ENCODE measurements around the gene PPP2R3B. TPM values are rescaled to one million over a fixed set of nuclear protein-coding genes. Genes with fewer than 3 reads are reported as not detected.
"Not testable (repeated sequence)": the region's sequence is repeated elsewhere in the genome, so short reads cannot be mapped to it uniquely, and the experiment has no call there.

PPP2R3B gene
- total RNA-seq, 1 donor from 2014 or later: 16.3 TPM

DNA sequence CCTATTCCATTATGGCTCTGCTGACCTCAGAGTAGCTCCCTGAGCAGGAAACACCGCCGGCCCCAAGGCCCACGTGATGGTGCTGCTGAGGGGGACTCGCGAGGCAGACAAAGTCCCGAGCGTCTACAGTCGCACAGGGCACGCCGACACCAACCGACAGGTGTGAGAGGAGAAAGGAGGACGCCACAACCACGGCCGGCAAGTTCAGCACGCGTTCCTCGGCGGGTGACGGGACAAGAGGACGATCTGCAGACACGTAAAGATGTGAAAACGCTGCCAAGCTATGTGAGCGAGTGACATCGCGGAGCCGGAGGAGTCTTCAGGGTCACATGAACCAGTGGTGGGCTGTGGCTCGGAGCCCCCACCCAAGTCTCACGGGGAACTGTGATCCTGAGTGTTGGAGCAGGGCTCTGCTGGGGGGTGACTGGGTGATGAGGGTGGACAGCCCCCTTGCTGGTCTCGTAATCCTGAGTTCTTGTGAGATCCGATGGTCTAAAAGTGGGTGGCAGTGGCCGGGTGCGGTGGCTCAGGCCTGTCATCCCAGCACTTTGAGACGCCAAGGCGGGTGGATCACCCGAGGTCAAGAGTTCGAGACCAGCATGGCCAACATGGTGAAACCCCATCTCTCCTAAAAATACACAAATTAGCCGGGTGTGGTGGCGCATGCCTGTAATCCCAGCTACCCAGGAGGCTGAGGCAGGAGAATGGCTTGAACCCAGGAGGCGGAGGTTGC lies 34.0 kb downstream of the PPP2R3B start:
- no peak for DNase-seq

DNA sequence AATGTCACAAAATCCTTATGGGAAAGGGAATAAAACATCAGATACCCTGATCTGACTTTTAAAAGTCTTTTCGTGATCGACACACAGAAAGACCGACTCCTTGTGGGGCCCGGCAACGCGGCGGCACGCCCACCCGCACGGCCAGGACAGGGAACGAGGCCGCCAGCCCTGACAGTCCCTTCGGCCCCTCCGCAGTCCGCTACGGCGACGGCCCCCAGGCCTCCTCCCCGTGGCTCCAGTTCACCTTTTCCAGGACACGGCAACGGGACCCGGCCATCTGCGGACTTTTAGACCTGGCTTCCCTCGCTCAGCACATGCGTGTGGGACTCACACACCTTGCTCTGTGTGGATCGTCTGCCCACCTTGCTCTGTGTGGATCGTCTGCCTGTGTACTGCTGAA lies 34.5 kb downstream of the PPP2R3B start:
- no peak for DNase-seq

DNA sequence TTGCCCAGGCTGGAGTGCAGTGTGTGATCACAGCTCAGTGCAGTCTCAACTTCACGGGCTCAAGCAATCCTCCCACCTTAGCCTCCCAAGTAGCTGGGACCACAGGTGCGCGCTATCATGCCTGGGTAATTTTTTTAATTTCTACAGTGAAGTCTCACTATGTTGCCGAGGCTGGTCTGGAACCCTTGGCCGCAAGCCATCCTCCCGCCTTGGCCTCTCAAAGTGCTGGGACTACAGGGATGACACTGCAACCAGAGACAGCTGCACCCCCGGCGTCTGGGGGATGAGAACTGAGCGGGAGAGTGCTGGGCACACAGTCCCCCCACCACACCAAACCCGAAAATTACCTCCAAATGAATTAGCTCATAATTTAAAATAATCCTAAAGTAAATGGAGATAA lies 35.0 kb downstream of the PPP2R3B start:
- no peak for DNase-seq

DNA sequence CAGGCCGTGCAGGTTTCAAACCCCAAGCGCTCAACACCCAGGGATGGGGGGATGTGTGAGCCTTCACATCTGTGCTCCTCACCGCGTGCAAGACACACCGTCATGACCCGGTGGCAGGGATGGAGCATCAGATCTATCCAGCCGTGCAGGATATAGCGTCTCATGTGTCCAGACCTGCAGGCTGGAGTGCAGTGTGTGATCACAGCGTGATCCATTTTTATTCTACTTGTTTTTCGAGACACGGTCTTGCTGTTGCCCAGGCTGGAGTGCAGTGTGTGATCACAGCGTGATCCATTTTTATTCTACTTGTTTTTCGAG lies 35.4 kb downstream of the PPP2R3B start:
- DNase-seq: not testable (repeated sequence)

DNA sequence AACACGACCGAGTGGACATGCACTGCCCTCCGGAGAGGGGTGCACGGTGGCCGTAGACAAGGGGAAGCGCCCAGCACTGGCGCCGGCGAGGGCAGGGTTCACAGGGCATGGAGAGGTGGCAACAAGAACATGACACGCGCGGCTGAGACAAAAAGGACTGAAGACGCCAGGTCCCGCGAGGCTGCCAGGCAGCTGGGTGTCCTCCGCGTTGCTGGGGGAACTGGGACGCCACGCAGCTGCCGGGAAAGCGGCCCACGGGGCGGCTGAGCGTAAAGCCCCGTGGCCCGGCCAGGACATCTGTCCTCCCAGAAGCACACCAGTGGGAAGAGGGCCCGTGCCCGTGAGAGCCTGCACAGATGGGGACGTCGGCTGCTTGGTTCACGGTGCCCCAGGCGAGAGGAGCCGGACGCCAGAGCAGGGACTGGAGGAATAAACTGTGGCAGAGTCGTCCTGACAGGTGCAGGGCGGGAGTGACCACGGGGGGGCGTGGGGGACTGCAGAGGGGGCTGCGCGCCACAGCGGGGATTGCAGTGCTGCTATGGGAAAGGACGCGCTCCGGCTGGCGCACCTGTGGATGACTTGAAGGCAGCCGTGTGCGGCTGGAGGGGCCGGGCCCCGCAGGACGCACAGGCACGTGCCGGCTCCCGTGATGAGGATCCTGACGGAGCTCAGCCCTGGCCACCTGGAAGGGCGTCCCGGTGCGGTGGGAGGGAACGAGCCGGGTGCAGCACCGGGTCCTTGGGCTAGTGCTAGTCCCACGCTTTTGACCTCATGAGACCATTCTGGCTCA lies 36.0 kb downstream of the PPP2R3B start:
- no peak for DNase-seq

DNA sequence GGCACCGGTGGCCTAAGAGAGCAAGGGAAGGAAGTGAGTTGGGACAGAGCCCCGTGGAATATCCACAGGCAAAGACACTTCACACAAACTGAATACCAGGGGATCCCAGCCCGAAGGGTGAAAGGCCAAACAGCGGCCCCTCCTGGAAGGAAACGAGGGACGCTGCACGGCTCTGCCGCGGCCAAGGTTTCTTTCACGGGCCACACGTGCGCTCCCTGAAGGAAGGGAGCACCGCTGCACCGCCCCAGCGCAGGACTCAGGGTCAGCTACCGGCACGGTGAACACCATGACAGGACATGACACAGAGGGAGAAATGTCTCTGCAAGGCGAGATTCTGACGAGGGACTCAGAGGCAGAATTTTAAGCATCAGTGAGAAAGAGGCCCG lies 36.6 kb downstream of the PPP2R3B start:
- peak; percentile 10 for DNase-seq

DNA sequence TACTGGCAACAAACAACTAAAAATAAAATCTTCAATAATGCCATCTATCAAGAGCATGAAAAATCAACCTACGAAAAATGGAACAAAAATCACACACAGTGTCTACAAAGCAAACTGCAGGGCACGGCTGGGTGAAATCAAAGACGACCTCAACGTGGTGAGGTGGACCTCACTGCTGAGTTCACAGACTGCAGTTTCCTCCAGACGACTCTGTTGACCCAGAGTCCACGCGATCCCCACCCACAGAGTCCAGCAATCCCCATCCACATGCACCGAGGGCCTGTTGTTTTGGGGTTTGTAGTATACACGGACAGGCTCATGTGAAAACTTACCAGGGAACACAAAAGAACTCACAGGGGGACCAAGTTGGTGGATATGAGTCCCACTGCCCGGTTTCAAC lies 37.0 kb downstream of the PPP2R3B start:
- no peak for DNase-seq

DNA sequence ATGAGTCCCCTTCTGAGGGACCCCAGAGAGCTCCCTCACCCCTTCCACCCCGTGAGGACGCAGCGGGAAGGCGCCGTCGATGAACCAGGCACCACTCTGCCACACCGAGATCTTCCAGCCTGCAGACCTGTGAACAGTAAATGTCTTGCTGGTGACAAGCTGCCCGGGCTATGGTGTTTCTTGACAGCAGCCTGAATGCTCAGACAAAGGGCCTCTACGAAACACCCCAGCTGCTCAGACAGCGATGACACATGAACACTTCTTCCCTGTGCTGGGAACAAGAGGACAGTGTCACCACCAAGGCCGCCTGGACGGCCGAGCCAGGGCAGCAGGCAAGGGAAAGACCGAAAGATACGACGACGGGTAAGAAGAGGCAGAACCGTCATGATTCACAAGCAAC lies 37.5 kb downstream of the PPP2R3B start:
- DNase-seq: peak; percentile 51

DNA sequence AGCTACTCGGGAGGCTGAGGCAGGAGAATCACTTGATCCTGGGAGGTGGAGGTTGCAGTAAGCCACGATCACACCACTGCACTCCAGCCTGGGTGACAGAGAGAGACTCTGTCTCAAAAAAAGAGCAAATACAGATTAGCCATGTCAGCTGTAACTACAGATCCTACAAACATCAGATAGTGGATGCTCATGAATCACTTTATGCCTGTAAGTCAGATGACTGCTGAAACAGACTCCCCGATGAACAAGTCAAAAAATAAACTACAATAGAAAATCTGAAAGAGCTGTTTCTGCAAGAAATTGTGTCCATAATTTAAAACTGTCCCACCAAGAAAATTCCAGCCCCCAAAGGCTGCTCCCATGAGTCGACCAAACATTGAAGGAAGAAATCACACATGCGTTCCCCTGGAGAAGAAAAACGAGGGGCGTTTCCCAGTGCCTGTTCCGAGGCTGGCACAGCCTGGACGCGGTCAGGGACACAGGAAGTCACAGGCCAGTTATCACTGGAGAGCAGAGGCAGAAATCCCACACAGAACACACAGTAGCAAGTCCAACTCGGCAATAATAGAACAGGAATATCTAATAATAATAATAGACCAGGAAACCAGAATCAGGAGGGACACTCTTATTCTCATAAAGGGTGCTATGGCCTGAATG lies 38.1 kb downstream of the PPP2R3B start:
- DNase-seq: peak; percentile 13

DNA sequence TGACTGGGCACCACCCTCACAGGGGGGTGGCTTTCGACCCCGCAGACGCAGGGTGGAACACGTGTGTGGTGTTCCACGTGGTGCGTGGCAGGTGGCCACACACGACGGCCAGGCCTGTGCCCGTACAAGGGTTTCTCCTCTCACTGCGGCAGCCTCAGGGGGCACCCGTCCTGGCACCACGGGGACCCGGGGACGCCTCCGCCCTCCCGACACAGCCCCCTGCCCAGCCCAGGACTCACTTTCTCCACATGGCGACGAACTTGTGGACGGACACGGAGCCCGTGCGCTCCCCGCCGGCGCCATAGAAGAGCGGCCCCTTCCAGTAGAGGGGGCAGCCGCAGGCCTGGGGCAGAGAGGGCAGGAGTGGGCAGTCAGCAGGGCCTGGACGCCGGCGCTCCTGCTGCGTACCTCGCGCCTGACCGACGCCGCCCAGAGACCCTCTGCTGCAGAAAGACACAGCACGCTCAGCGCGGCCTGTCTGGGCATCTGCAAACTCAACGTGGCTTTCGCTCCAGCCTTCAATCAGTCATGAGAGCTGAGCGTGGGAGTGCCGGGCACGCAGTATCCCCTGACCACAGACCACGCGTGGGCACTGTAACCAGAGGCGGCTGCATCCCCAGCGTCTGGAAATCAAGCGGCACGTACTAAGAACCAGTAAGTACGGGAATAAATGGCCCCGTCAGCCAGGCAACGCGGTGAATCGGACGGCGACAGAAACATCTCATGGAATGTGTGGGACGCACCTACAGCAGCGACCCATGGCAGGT lies 39.2 kb downstream of the PPP2R3B start:
- DNase-seq: no peak

DNA sequence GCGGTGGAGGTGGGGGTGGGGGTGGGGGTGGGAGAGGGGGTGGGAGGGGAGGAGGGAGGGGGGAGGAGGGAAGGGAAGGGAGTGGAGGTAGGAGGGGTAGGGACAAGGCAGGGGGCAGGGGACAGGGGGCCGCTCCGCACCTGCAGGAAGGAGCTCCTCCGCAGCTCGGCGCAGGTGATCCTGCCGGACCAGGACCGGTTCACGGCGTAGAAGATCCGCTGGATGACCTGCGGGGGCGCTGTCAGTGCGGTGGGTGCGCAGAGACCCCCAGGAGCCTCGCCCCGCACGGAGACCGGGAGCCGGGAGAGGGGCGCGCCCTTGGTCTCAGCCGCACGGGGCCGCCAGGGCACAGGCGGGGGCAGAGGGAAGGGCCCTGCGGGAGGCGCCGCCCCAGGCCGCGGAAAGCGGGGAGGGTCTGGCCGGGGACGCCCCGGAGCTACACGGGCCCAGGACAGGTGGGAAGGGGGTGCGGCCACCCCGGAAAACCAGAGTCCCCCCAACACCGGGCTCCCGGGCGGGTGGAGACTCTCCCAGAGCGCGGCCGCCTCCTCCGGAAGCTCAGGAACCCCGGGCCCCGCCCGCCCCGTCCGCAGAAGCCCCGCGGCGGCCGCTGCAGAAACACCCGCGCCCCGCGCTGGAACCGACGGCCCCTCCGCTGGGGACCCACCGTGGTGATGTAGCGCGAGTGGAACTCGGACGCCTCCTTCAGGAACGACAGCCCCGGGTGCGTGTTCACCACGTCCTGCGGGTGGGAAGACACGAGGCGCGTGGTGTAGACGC lies 40.5 kb downstream of the PPP2R3B start:
- no peak for DNase-seq

DNA sequence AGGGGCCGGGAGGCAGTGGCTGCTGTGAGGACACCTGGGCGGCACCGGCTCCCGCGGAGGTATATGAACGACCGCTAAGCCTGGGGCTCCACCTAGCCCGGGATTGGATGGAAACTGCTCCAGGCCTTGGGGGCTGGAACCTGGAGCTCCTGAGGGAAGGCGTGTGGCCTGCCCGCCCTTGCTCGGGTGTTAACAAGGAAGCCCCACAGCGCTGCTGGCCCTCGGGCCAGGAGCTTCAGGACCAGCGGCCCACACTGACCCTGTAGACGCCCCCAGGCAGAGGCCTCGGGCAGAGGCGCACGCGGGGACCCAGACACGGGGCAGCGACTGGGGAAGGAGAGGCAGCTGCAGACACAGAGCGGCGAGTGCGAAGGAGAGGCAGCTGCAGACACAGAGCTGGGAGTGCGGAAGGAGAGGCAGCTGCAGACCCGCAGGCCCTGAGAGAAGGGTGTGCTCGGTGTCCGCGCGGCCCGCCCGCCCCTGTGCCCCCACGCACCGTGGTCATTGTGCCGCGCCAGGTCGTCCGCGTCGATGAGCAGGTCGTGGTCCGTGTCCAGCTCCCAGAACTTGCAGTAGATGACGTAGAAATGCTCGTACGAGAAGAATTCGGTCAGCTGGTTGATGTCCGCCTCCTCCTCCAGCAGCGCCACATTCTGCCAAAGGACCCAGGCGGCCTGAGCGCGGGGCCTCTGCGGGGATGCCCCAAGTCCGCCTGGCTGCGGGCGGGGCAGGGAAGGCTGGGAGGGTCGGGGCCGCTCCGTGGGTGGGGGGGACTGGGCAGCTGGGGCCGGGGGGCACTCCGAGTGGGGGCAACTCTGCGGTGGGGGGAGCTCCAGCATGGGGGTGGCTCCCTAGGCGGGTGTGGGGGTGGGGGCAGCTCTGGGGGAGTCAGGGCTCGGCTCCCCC lies 41.4 kb downstream of the PPP2R3B start:
- no peak for DNase-seq

DNA sequence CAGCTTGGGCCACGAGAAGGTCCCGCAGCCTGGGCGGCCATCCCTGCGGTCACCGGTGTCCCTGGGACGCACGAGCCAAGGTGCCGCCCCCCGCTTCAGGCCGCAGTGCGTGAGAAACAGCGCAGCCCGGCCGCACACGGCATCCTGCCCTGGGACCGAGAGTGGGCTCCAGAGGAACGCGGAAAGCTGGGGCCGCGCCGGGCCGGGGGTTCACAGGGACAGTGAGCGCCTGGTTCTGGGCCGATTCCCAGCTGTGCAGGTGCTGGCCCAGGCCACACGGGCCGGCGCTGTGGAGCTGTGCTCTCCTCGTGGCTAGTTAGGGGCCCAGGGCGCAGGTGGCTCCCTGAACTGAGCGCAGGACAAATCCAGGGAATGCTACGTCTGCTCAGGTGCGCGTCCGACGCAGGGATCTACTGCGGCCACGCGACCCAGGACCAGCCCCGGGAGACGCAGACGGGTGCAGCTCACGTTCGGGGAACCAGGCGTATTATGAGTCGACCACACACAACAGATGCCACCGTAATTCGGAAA lies 42.3 kb downstream of the PPP2R3B start:
- DNase-seq: no peak

DNA sequence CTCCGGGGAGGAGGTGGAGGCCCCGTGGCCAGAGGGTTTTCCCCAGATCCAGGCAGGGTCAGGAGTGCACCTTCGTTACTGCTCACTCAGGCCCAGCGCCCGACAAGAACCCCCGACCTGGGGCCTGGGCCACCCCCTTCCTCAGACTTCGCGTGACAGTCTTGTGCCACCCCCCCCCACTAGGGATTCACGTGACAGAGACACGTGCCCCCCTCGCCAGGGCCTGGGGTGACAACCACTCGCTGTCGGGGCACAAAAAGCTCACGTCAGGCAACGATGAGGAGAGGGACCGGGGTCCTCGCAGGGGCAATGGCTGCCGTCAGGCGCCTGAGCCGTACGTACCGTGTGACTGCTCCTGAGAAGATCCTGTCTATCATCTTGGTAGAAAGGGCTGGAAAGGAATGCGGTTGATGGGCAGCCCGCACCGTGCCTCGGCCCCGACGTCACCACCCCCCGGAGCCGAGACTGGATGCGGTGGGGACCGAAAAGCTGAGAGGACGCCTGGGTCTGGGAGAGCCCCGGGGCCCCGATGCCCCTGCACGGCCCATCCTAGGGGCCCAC lies 45.1 kb downstream of the PPP2R3B start:
- no peak for DNase-seq

DNA sequence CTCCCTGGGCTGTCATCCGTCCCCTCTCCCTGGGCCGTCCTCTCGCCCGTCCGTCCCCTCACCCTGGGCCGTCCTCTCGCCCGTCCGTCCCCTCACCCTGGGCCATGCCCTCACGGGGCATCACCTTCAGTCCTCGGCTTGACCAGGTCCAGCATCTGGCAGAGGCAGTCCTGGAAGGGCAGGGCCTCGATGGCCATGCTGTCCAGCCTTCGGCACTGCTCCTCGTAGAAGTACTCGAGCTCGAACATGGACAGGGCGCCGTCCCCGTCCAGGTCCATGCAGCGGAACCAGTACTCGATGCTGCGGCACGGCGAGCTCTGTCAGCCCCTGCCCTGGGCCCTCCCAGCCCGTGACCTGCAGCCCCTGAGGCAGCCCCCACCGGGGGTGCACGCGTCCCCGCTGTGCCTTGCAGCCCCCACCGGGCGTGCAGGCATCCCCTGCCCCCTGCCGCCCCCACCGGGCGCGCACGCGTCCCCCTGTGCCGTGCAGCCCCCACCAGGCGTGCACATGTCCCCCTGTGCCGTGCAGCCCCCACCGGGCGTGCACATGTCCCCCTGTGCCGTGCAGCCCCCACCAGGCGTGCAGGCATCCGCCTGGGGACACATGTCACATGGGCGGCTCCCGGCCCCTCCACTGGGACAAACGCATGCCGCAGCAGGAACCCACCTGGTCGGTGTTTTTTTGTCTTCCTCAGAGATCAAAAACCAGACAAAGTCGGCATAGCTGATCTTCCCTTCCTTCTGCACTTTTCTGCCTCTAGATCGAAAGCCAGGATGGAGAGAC lies 45.9 kb downstream of the PPP2R3B start:
- DNase-seq: no peak

DNA sequence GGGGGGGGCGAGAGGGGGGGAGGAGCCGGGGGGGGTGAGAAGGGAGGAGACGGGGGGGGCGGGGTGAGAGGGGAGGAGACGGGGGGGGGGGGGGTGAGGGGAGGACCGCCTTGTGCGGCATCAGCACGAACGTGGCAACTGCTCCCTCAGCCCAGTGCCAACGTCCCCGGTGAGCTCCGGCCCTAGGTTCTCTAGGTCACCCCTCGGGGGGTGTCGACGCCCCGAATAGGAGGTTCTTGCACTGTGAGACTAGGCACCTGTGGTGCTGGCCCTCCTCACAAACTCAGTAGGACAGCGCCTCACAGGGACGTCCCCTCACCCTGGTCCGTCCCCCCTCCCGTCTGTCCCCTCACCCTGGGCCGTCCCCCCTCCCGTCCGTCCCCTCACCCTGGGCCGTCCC lies 46.6 kb downstream of the PPP2R3B start:
- no peak for DNase-seq

DNA sequence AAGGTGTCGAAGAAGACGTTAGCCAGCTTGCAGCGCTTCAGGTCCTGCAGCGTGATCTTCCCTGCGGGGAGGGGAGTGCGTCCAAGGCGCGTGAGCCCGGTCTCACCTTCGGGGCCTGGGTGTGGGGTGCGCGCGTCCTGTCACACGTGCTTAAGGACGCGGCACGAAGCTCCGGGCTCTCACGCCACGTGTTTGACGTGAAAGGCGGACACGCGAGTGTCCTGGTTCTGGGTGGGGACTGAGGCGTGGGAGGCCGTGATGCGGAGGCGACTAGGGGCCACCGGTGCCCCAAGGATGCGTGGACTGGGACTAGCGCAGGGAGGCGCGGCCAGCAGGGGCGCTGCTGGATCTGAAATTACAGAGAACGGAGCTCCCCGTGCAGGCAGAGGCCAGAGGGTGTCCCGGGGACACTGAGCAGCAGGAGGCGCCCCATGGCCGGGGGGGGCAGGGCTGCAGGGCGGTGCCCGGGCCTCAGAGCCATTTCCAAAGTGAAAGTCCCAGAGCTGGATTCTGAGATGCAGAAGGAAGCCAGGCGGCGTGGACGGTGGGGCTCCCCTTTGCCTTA lies 47.8 kb downstream of the PPP2R3B start:
- DNase-seq: no peak

DNA sequence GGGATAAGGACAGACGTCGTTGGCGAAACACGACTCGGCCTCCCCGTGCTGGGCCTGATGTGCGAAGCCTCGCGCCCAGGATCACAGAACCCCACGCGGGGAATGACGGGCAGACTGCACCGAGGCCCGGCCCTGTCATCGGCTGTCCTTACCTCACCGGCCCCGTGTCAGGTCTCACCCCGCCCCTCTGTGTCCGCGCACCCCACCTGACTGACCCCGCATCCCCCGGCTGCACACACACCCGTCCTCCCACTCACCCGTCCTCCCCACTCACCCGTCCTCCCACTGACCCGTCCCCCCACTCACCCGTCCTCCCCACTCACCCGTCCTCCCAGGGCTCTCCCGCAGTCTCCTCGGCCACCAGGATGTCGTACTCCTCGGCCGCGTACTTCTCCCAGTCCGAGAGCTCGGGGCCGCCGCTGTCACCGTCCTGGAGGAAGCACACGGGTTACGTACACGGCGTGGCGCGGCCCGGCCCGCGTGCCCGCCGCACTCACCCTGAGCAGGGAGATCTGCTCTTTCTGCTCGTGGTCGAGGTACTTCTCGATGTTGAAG lies 48.3 kb downstream of the PPP2R3B start:
- no peak for DNase-seq

DNA sequence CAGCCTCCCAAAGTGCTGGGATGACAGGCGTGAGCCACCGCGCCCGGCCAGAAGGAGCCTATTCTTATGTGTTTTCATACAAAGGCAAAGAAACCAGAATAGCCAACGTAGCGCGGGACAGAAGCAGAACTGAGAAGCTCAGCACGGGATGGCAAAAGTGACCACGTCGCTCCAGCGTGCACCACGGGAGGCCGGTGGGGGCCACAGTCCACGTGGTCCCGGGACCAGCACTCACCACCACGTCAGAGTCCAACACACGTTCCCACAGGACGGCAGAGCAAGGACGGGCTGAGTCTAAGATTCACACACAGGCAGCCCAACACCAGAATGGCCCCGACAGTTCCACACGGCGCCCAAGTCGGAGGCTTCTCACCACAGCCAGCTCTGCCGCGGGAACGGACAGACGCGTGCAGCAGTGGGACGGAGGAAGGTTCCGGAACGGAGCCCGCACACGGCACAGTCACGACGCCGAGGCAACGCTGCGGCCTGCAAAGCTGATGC lies 49.3 kb downstream of the PPP2R3B start:
- DNase-seq: no peak

All from dermis blood vessel endothelial cell (primary cell).